Endothelial cell of umbilical vein (primary cell): ENCODE measurements around the gene AOX1. TPM values are rescaled to one million over a fixed set of nuclear protein-coding genes. Genes with fewer than 3 reads are reported as not detected.

Experiments
- BruUV-seq: library from RNA; stranded (reverse); fragments of 400-500 nt; replicated peaks from 2 replicates; lab custom pipeline; 2021; lab: Mats Ljungman, UMichigan
- CTCF ChIA-PET: fragments of 300-600, 350-600 bp; sonication (Branson Sonifier 250); formaldehyde crosslinking; loops from one replicate; lab custom pipeline; 2021; ENCODE audit warnings: antibody characterized with exemption, inconsistent platforms; lab: Charles Lee
- POLR2A ChIA-PET: fragments of 300-600, 350-600 bp; sonication (Branson Sonifier 250); formaldehyde crosslinking; loops from one replicate; lab custom pipeline; 2021; ENCODE audit warnings: antibody characterized with exemption, inconsistent platforms; lab: Charles Lee
- DNase-seq: peaks from one replicate; pipeline ENCODE4 v3.0.0-alpha.2; 2011; ENCODE audit warnings: low read depth, low spot score
- FAIRE-seq: peaks from 2 replicates; lab custom pipeline; 2011; peaks lifted over from hg19 to GRCh38; lab: Jason Lieb, UNC
- H2AFZ ChIP-seq: 2 replicates; pipeline ENCODE4 v1.6.0; 2012; ENCODE audit warnings: low read depth, low read length, control low read depth, inconsistent platforms
- H3K27ac ChIP-seq: 2 replicates; pipeline ENCODE4 v1.5.1; 2011; ENCODE audit warnings: low read depth, mild to moderate bottlenecking, control low read depth, low read length, moderate library complexity; ENCODE audit not compliant: insufficient read depth
- H3K27me3 ChIP-seq, 2 experiments: 2 replicates each; pipeline versions ENCODE4 v1.6.0 to v1.6.1; 2011; ENCODE audit warnings: low read length in 2 of 2, mixed read lengths in 1 of 2; ENCODE audit not compliant: control insufficient read depth in 2 of 2, insufficient read depth in 2 of 2
- H3K36me3 ChIP-seq, 2 experiments: 2 replicates in 1 of 2; 3 replicates in 1 of 2; pipeline ENCODE4 v1.5.1; 2011; ENCODE audit warnings: low read length in 2 of 2, mild to moderate bottlenecking in 1 of 2, moderate library complexity in 1 of 2; ENCODE audit not compliant: control insufficient read depth in 2 of 2, insufficient read depth in 2 of 2; ENCODE audit errors: extremely low read depth in 1 of 2
- H3K4me1 ChIP-seq: 3 replicates; pipeline ENCODE4 v1.5.1; 2011; ENCODE audit warnings: mild to moderate bottlenecking, low read length; ENCODE audit not compliant: control insufficient read depth, insufficient read depth; ENCODE audit errors: extremely low read depth
- H3K4me2 ChIP-seq: 2 replicates; pipeline ENCODE4 v1.6.1; 2011; ENCODE audit warnings: low read length, control low read depth, mixed read lengths; ENCODE audit not compliant: insufficient read depth
- H3K4me3 ChIP-seq, 3 experiments: fragments of 200-600 bp in 1 of 3; sonication (generic), shearing (Covaris generic) in 1 of 3; replicated peaks in 1 of 3; 2 replicates each; pipeline ENCODE4 v1.5.1; 2011 to 2016; ENCODE audit warnings: control low read depth in 3 of 3, low read length in 3 of 3, mild to moderate bottlenecking in 2 of 3, inconsistent platforms in 1 of 3, low read depth in 1 of 3, moderate library complexity in 1 of 3; ENCODE audit not compliant: insufficient read depth in 1 of 3
- H3K79me2 ChIP-seq: 2 replicates; pipeline ENCODE4 v1.6.0; 2012; ENCODE audit warnings: low read length, inconsistent platforms; ENCODE audit not compliant: control insufficient read depth, insufficient read depth
- H3K9ac ChIP-seq: replicated peaks from 2 replicates; pipeline ENCODE3; 2011; ENCODE audit warnings: low read length, control low read depth; ENCODE audit not compliant: insufficient read depth; ENCODE audit errors: extremely low read depth
- H3K9me1 ChIP-seq: replicated peaks from 3 replicates; pipeline ENCODE4 v1.6.0; 2011; ENCODE audit warnings: mild to moderate bottlenecking, low read length; ENCODE audit not compliant: control insufficient read depth, insufficient read depth; ENCODE audit errors: extremely low read depth
- H3K9me3 ChIP-seq: replicated peaks from 2 replicates; pipeline ENCODE4 v1.5.1; 2012; ENCODE audit warnings: low read length, inconsistent platforms; ENCODE audit not compliant: control insufficient read depth, insufficient read depth
- H4K20me1 ChIP-seq: replicated peaks from 2 replicates; pipeline ENCODE3; 2011; ENCODE audit warnings: mild to moderate bottlenecking, low read length; ENCODE audit not compliant: control insufficient read depth, insufficient read depth; ENCODE audit errors: extremely low read depth
- EZH2 ChIP-seq: IDR thresholded peaks from 2 replicates; pipeline ENCODE4 v1.6.1; 2012; ENCODE audit warnings: borderline replicate concordance, low read depth, mild to moderate bottlenecking, moderate library complexity, low read length, inconsistent platforms; ENCODE audit not compliant: severe bottlenecking
- FOS ChIP-seq: IDR thresholded peaks from 2 replicates; pipeline ENCODE4 v1.6.1; 2011; ENCODE audit warnings: mild to moderate bottlenecking, low read length, moderate library complexity, borderline replicate concordance; ENCODE audit not compliant: insufficient read depth
- GATA2 ChIP-seq: IDR thresholded peaks from 2 replicates; pipeline ENCODE4 v1.7.0; 2011; ENCODE audit warnings: low read depth, mild to moderate bottlenecking, moderate library complexity, mixed read lengths, low read length; ENCODE audit not compliant: insufficient read length, insufficient read depth
- JUN ChIP-seq: IDR thresholded peaks from 2 replicates; pipeline ENCODE4 v1.6.1; 2011; ENCODE audit warnings: borderline replicate concordance, low read depth; ENCODE audit not compliant: insufficient read length, insufficient read depth
- MAX ChIP-seq: IDR thresholded peaks from 2 replicates; pipeline ENCODE4 v1.6.1; 2011; ENCODE audit not compliant: insufficient read depth, insufficient read length
- MYC ChIP-seq: IDR thresholded peaks from one replicate; pipeline ENCODE4 v1.6.1; 2011; ENCODE audit warnings: mild to moderate bottlenecking, low read depth, low read length
- POLR2A ChIP-seq: IDR thresholded peaks from 2 replicates; pipeline ENCODE4 v1.6.1; 2012; ENCODE audit warnings: low read depth, mild to moderate bottlenecking, control low read depth, low read length
- POLR2AphosphoS5 ChIP-seq: IDR thresholded peaks from 2 replicates; pipeline ENCODE4 v1.6.1; 2012; ENCODE audit warnings: low read depth, mild to moderate bottlenecking, control low read depth, low read length, moderate library complexity; ENCODE audit not compliant: insufficient read depth
- dilution Hi-C: fragments of 300-500 bp; cut with MboI; formaldehyde crosslinking; loops from one replicate; pipeline ENCODE4 v1.15.0; 2019; ENCODE audit warnings: low sequenced_read_pairs; ENCODE audit not compliant: extremely low pct_ligation_motif_present
- intact Hi-C: fragments of 100-400 bp; cut with micrococcal nuclease; formaldehyde crosslinking; loops from one replicate; pipeline ENCODE4 v1.10.0; 2022
- polyA plus RNA-seq, 4 experiments: library from polyadenylated mRNA; depleted of rRNA in 3 of 4; stranded (reverse) in 3 of 4; unstranded in 1 of 4; fragments of >200 nt; gene quantifications; 2 replicates each; pipeline versions ENCODE4 v1.2.1 to v1.2.3, GENCODE V29; 2011 to 2012; ENCODE audit warnings: missing spikeins in 1 of 4
- total RNA-seq: library from RNA; stranded (reverse); gene quantifications from 2 replicates; pipeline ENCODE4 v1.2.3, GENCODE V29; 2021
- TF ChIP-seq, protein P1 (sequence below), 2 donors: IDR thresholded peaks; 1 replicate in 1 of 2; 2 replicates in 1 of 2; pipeline ENCODE4 v1.5.1; 2011; ENCODE audit warnings: low read length in 2 of 2, mild to moderate bottlenecking in 2 of 2, moderate library complexity in 2 of 2, control low read depth in 1 of 2, inconsistent platforms in 1 of 2, low read depth in 1 of 2; ENCODE audit not compliant: insufficient read depth in 1 of 2; ENCODE audit errors: extremely low read depth in 1 of 2

The AOX1 gene
- total and polyA plus RNA-seq, 2 donors (not counting 3 experiments of a cell fraction or from before 2014, with no cell fraction given), result 0.03 to 0.46 TPM

DNA sequence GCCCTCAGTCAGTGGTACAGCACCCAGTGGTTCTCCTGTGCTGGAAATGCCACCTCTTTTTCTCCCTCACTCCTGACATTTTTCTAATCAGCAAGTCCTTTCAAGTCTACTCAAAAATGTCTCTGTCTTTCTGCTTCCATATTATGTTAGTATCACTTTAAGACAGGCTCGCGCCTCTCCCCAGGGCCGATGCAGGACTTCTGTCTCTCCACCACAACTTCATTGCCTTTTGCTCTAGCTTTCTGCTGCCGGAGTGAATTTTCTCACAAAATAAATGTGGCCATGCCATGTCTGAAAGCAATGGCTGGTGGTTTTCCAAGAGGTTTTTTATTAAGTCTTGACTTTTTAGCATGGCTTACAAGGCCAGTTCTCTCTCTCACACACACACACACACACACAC, 73.6 kb downstream of the AOX1 start:
- dilution Hi-C loops, result no loop called here
- Histone ChIP-seq H3K4me1 (no peaks in the 10 kb centered on the region), H3K36me3 (no peaks in the 10 kb centered on the region), H2AFZ (no peak overlapping the region), H3K9me3 (no peaks in the 10 kb centered on the region), H3K4me2 (no peak overlapping the region), H3K4me3 (no peak overlapping the region), H4K20me1 (no peaks in the 10 kb centered on the region), H3K27ac (no peak overlapping the region), H3K79me2 (no peaks in the 10 kb centered on the region), H3K27me3 (peaks cover 5 to 21% of the 10 kb centered on the region in 2 experiments), H3K9me1 (no peaks in the 10 kb centered on the region), H3K9ac (no peak overlapping the region)
- POLR2A ChIA-PET, result no interaction called here
- no peak for DNase-seq
- intact Hi-C loops, result no loop called here
- TF ChIP-seq MAX (no peak), POLR2AphosphoS5 (no peak), GATA2 (no peak), JUN (no peak), POLR2A (no peak), EZH2 (no peak), MYC (no peak), FOS (no peak)
- TF ChIP-seq, protein P1, sequence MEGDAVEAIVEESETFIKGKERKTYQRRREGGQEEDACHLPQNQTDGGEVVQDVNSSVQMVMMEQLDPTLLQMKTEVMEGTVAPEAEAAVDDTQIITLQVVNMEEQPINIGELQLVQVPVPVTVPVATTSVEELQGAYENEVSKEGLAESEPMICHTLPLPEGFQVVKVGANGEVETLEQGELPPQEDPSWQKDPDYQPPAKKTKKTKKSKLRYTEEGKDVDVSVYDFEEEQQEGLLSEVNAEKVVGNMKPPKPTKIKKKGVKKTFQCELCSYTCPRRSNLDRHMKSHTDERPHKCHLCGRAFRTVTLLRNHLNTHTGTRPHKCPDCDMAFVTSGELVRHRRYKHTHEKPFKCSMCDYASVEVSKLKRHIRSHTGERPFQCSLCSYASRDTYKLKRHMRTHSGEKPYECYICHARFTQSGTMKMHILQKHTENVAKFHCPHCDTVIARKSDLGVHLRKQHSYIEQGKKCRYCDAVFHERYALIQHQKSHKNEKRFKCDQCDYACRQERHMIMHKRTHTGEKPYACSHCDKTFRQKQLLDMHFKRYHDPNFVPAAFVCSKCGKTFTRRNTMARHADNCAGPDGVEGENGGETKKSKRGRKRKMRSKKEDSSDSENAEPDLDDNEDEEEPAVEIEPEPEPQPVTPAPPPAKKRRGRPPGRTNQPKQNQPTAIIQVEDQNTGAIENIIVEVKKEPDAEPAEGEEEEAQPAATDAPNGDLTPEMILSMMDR (IDR thresholded peaks at IDR 0.05; ENCODE audit: extremely low read depth in 1 of 2, insufficient read depth in 1 of 2, low read depth in 1 of 2, low read length in 2 of 2), result no peak
- CTCF ChIA-PET, result no interaction called here
- FAIRE-seq, result no peak
- no TSS peak for BruUV-seq
